NCI-H774 (cell line): Measurements from ENCODE around the gene CSNK1G1.
A peak's percentile ranks its signal among the peaks of the same experiment; 100 is the strongest.
"Not testable (repeated sequence)": the region's sequence is repeated elsewhere in the genome, so short reads cannot be mapped to it uniquely, and the experiment has no call there.

Experiments used
- DNase-seq: peaks from one replicate; lab custom pipeline; 2025; lab: John Stamatoyannopoulos, UW

The CSNK1G1 gene

DNA sequence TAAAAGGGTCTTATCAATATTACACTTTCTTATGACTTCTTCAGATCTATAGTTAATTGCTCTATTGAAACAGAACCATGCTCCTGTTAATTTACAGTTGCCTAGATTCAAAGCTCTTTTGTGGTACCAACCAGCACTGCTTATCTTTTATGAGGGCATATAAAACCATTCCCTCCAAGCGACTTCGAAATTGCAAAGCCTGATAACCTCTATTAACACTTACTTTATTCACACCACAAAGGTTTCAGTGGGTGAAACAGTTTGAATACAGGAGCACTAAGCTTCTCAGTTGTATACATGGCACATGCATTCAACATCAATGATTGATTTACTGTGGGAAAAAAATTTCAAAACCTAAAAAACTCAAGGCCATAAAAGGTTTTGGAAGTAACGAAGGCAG, 118.3 kb downstream of the CSNK1G1 start:
- no peak for DNase-seq

DNA sequence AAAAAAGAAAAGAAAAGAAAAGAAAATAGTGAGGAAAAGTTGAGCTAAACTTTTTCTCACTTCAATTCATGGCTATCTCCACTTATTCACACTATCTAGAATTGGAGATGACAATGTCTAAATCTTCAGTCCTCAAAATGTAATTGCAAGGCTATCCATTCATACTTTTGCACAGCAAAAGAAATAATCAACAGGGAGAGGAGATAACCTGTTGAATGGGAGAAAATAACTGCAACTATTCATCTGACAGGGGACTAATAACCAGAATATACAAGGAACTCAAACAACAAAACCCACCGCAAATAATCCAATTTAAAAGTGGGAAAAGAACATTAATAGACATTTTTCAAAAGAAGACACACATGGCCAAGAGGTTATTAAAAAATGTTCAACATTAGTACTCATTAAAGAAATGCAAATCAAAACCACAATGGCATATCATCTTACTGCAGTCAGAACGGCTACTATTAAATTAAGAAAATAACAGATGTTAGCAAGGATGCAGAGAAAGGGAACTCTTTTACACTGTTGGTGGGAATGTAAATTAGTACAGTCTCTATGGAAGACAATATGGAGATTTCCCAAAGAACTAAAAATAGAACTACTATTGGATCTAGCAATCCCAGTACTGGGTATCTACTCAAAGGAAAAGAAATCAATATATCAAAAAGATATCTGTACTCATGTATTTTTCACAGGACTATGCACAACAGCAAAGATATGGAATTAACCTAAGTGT, 119.6 kb downstream of the CSNK1G1 start:
- no peak for DNase-seq

DNA sequence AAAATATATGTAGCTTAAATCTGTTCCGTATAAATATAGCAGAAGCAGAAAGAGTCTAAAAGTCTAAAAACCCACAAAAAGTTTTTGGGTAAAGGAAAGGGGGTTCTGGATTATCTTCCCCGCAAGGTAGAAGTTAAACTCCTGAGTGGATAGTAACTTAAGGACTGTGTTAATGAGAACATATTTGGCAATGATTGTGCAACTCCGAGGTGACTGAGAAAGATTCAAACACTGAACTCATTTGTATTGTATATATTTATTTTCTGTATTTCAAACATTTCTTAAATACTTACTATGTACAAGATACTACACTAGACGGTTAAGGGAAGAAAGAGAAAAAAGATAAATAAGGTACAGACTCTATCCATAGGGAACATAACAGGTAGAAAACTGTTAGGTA, 120.4 kb downstream of the CSNK1G1 start:
- no peak for DNase-seq

DNA sequence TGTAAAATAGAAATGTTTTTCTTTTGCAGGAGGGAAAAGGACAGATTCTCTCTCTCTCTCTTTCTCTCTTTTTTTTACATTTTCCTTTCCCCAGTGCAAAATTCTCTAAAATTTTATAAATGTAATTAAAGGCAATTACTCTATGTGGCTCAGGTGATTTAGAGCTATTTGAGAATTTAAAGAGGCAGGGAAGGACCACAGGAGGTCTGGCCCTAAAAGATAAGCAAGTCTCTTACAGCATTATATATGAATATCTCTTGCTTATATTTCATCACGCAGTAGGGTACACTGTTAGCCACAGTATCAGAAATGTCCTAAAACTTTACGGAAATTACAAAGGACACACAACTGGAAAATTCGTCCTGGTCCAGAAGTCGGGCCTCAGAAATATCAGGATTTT, 122.7 kb downstream of the CSNK1G1 start:
- no peak for DNase-seq

DNA sequence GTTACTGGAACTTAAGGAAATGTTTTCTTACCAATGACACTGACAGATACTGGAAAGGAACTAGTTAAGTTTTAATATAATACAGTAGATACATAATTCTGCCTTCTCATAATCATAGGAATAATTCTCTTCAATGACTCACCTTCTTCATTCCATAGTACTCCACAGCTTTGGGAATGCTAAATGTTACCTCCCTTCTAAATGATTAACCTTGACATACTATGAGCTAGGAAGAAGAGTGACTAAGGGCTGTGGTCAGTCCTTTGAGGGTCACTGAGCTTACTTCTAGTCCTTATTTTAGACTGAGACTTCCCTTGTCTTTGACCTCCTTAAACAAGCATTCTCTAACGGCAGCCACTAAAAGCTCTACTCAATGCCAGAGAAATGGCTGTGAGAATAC, 123.6 kb downstream of the CSNK1G1 start:
- DNase-seq, result no peak

DNA sequence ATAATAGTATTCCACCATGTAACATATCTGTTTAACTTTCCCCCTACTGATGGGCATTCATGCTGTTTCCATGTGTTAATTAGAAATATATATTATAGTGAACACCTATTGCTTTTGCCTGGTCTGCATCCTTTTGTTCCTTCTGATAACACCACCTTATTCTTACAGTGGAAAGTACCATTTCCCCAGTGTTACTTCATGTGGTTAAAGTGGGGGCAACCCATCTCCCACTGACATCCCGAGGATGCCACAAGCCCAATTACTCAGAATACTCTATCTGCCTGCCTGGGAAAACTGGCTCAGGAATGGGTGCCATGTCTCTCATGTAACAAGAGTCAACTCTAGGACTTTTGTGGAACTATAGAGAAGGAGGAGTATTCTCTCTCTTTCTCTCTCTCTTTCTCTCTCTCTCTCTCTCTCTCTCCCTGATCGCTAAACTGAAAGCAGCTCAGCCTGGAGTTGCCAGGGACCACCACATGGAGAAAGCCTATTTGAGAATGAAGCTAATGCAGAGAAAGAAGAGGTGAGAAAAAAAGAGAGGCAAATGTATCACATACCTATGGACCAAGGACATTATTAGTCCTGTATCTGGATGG, 126.7 kb downstream of the CSNK1G1 start:
- DNase-seq, result no peak

DNA sequence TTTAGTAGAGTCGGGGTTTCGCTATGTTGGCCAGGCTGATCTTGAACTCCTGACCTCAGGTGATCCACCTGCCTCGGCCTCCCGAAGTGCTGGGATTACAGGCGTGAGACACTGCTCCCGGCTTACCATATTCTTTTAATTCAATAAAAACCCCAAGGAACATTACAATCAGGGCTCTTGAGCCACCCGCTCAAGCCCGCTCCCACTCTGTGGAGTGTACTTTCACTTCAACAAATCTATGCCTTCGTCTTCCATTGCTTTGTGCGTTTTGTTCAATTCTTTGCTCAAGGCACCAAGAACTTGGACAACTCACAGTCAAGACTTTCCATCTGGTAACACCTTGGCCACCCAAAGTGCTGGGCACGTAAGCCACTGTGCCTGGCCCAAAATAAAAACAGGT, 130.2 kb downstream of the CSNK1G1 start:
- DNase-seq, result no peak

DNA sequence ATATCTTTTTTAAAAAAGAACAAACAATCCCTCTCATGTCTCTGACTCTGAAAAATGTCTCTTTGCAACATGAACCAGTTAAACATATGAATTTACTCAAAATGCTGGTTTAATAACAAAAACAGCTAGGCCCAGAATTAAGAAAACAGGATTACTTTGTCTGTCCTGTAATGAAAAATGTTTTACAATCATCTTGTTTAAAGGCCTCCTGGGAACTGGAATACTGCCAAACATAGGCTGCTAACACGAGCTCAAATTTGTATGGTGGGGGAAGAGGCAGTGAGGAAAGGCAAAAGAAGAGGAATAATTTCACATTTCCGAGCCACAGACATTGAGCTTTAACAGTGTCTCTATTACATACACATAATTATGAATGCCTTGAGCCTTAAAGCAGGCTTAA, 131.5 kb downstream of the CSNK1G1 start:
- no peak for DNase-seq

- DNase-seq, result no peak
Measured at GRCh38 chr15:64223882-64224281, 132.1 kb downstream of the CSNK1G1 start.

DNA sequence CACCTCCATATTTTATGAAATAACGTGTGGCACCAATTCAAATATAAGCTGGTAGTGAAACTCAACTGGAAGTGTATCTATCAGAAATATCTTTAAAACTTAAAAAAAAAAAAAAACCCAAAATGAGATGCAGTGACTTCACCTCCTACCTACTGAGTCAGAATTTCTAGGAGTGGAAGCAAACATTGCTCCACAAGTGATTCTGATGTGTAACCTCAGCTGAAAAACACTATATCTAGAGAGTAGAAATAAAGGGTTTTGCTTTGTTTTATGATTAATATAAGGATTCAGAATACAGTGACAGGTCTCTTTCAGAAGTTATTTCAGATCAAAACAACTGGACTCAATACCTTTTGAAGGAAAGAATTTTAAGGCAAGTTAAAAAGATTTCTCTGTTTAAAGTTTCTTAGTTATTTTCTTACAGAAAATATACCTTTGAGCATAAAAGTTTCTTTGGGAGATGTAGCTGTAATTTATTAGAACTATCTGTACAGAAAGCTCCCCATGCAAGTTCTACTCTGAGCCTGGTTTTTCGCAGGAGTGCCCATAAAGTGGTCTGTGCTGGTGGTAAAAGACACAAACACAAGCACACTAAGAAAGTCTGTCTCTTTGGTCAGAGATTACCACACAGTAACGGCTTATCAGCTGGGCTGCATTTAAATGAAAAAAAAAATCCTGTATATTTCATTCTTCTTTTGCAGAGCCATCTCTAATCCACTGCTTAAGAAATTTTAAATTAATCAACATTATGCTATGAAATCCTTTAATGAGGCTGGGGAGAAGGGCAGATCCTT, 133.2 kb downstream of the CSNK1G1 start:
- no peak for DNase-seq

- DNase-seq, result not testable (repeated sequence)
Measured at GRCh38 chr15:64221911-64222310, 134.1 kb downstream of the CSNK1G1 start.

DNA sequence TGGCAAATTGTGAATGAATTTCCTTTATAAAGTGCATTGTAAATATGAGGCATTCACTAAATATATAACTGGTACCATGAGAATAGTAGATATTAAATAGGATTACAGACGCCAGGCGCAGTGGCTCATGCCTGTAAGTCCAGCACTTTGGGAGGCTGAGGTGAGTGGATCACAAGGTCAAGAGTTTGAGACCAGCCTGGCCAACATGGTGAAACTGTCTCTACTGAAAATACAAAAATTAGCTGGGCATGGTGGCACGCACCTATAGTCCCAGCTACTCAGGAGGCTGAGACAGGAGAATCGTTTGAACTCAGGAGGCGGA, 138.6 kb downstream of the CSNK1G1 start:
- not testable (repeated sequence) for DNase-seq

GRCh38 chr15:64216730-64217428, 139.1 kb downstream of the CSNK1G1 start:
- DNase-seq, result peak; percentile 41

GRCh38 chr15:64216196-64216595, 139.8 kb downstream of the CSNK1G1 start:
- DNase-seq, result no peak

- DNase-seq, result no peak
Measured at GRCh38 chr15:64213646-64214045, 142.3 kb downstream of the CSNK1G1 start.

GRCh38 chr15:64211696-64212095, 144.3 kb downstream of the CSNK1G1 start:
- no peak for DNase-seq

DNA sequence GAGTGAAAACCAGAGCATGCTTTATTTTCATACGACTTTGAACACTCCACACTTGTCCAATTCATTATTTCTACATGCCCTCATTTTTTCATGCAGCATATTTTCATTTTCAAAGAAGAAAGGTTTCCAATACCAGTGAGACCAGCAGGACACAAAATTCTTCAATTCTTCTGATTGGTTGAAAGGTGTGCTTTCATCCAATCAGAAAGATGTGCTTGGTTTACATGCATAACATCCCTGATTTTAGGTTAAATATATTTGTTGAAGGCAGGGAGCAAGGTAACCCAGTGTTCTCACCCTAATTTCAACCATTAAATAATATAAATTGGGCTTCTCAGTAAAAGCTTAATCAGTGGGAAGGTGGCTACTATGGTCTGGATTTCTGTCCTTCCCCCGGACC, 145.6 kb downstream of the CSNK1G1 start:
- no peak for DNase-seq

GRCh38 chr15:64209680-64210334, 146.2 kb downstream of the CSNK1G1 start:
- peak; percentile 47 for DNase-seq

DNA sequence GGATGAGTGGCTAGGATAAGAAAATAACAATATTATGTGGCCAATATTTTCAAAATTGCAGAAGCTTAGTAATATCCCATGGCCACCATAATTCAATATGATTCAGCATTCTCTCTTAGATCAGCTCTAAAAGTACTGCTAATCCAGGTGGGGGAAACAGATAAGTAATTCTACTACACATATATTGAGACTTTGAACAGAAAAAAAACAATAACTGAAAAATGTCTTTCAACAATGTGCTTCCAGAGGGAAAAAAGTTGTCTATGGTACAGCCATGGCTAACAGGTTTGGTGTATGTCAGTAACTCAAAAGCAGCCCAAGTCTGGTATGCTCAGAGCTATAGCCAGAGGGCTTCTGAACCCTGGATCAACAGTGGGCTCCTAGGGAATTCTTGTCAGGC, 150.8 kb downstream of the CSNK1G1 start:
- DNase-seq, result no peak

DNA sequence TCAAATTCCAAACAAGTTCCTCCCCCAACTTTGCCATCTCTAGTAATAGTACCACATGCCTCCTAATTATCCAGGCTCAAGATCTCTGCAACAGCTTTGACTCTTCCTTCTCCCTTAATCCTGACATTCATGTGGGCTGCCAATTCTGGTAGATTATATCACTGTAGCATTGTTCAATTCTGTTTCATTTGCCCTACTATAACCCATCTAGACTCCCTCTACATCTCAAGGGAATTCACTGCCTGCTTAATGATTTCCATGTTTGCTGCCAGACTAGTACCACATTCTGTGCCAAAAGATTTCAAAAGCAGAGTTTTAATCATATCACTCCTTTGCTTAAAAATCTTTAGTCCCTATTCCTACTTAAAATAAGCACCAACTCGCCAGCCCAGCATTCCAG, 158.5 kb downstream of the CSNK1G1 start:
- no peak for DNase-seq

GRCh38 chr15:64193971-64194370, 162.0 kb downstream of the CSNK1G1 start:
- no peak for DNase-seq
